Neural progenitor cell (in vitro differentiated cells): ENCODE results near the gene ZNF524.

Experiments used
- CTCF ChIP-seq: fragments of 200-600 bp; sonication (generic); IDR thresholded peaks from 2 replicates; pipeline ENCODE4 v1.5.1; 2017; ENCODE audit warnings: antibody characterized with exemption, mild to moderate bottlenecking
- EZH2 ChIP-seq: fragments of 200-600 bp; sonication (generic); IDR thresholded peaks from 2 replicates; pipeline ENCODE4 v1.6.1; 2017; ENCODE audit warnings: antibody characterized with exemption, mild to moderate bottlenecking, moderate library complexity

DNA sequence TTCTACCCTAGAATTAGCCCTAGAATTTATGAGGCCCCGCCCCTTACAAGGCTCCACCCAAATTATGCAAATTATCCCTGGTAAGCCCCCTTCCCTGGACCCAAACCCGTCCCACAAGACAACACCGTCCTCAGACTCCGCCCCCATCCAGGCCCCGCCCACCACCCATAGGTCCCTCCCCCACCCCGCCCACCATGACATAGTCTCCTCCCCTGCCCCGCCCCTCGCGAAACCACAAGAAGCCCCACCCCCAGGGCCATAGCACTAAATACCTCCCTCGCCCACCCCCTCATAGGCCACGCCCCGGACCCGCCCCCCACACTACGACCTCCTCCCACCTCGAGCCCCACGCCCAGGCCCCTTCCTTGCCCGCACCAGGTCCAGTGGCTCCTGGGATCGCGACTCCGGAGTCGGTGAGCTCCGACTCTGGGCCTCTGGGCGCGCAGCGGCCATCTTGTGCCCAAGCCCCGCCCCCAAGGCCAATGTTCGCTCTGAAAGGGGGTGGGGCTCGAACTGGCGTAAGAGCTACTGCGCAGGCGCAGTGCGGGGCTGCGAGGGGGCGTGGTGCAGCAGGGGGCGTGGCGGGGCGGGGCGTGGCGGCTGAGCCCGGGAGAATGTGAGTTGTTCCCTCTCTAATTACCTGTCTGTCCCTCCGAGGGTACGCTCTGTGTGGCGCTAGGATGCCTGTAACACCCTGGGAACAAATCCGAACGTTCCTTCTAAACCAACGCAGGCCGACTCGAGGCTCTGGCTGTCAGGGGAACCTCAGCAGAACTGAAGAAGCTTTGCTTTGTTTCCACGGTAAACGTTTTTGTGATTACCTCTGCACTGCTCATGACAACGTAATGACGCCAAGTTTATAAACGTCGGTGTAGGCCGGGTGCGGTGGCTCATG, 24.3 kb downstream of the ZNF524 start, which contains the start of gene ZNF784:
- no peak for TF ChIP-seq EZH2
- TF ChIP-seq CTCF = no peak
